Activated CD4-positive, alpha-beta T cell treated with anti-CD3 and anti-CD28 coated beads, Interleukin-2, amount 10 ng/mL, durations not matched to agents 24 days and 14 days (primary cell): ENCODE data around the gene NES. TPM values are rescaled to one million over a fixed set of nuclear protein-coding genes. Genes with fewer than 3 reads are reported as not detected.

Experiments used
- DNase-seq: peaks from one replicate; pipeline ENCODE4 v3.0.0; 2022
- H3K27ac Mint-ChIP-seq: one replicate; pipeline ENCODE4 v1.8.0; 2022; ENCODE audit warnings: mild to moderate bottlenecking, mixed read lengths
- H3K27me3 Mint-ChIP-seq: one replicate; pipeline ENCODE4 v1.8.0; 2022; ENCODE audit warnings: mixed read lengths
- H3K36me3 Mint-ChIP-seq: one replicate; pipeline ENCODE4 v1.8.0; 2022; ENCODE audit warnings: low read depth, mild to moderate bottlenecking, mixed read lengths
- H3K4me1 Mint-ChIP-seq: one replicate; pipeline ENCODE4 v1.8.0; 2021; ENCODE audit warnings: mixed read lengths
- H3K4me3 Mint-ChIP-seq: one replicate; pipeline ENCODE4 v1.8.0; 2022; ENCODE audit warnings: mild to moderate bottlenecking, moderate library complexity, mixed read lengths
- H3K9me3 Mint-ChIP-seq: one replicate; pipeline ENCODE4 v1.8.0; 2021; ENCODE audit warnings: mixed read lengths
- intact Hi-C: fragments of 100-400 bp; cut with micrococcal nuclease; formaldehyde crosslinking; loops from one replicate; pipeline ENCODE4 v1.15.1; 2023
- total RNA-seq: library from RNA; stranded (reverse); gene quantifications from 2 replicates; pipeline ENCODE4 v1.2.3, GENCODE V29; 2022

The NES gene
- total RNA-seq, 1 donor from 2014 or later, result 0.05 TPM

- intact Hi-C loops, result no loop called here
- H3K27ac Mint-ChIP-seq, result no peak overlapping the region
- no peak for DNase-seq
- H3K9me3 Mint-ChIP-seq, result no peaks in the 10 kb centered on the region
- no peak overlapping the region for H3K4me3 Mint-ChIP-seq
- H3K4me1 Mint-ChIP-seq, result peaks cover 21% of the 10 kb centered on the region
- H3K36me3 Mint-ChIP-seq, result no peaks in the 10 kb centered on the region
- H3K27me3 Mint-ChIP-seq, result peaks cover 66% of the 10 kb centered on the region
Measured at GRCh38 chr1:156646738-156647211, 30.4 kb downstream of the NES start.

- DNase-seq, result no peak
- intact Hi-C loops, result no loop called here
- H3K9me3 Mint-ChIP-seq, result no peaks in the 10 kb centered on the region
- peaks cover 26% of the 10 kb centered on the region for H3K4me1 Mint-ChIP-seq
- H3K27ac Mint-ChIP-seq, result no peak overlapping the region
- H3K4me3 Mint-ChIP-seq, result no peak overlapping the region
- H3K27me3 Mint-ChIP-seq, result peaks cover 74% of the 10 kb centered on the region
- no peaks in the 10 kb centered on the region for H3K36me3 Mint-ChIP-seq
Measured at GRCh38 chr1:156645666-156646065, 31.5 kb downstream of the NES start.

GRCh38 chr1:156645056-156645455 lies 32.2 kb downstream of the NES start:
- intact Hi-C loops, result no loop called here
- no peaks in the 10 kb centered on the region for H3K9me3 Mint-ChIP-seq
- H3K4me1 Mint-ChIP-seq, result peaks cover 26% of the 10 kb centered on the region
- no peaks in the 10 kb centered on the region for H3K36me3 Mint-ChIP-seq
- H3K27ac Mint-ChIP-seq, result no peak overlapping the region
- no peak overlapping the region for H3K4me3 Mint-ChIP-seq
- peaks cover 74% of the 10 kb centered on the region for H3K27me3 Mint-ChIP-seq
- DNase-seq, result no peak

- no peak overlapping the region for H3K4me3 Mint-ChIP-seq
- H3K36me3 Mint-ChIP-seq, result no peaks in the 10 kb centered on the region
- no peaks in the 10 kb centered on the region for H3K9me3 Mint-ChIP-seq
- H3K27ac Mint-ChIP-seq, result no peak overlapping the region
- H3K27me3 Mint-ChIP-seq, result peaks cover 76% of the 10 kb centered on the region
- peaks cover 26% of the 10 kb centered on the region for H3K4me1 Mint-ChIP-seq
- no peak for DNase-seq
- intact Hi-C loops, result no loop called here
Measured at GRCh38 chr1:156644640-156645039, 32.6 kb downstream of the NES start.

- Mint-ChIP-seq H3K27me3 (peaks cover 80% of the 10 kb centered on the region), H3K27ac (no peak overlapping the region), H3K4me3 (no peak overlapping the region), H3K4me1 (peaks cover 26% of the 10 kb centered on the region), H3K9me3 (no peaks in the 10 kb centered on the region), H3K36me3 (no peaks in the 10 kb centered on the region)
- intact Hi-C loops, result no loop called here
- no peak for DNase-seq
Measured at GRCh38 chr1:156644146-156644545, 33.1 kb downstream of the NES start.

GRCh38 chr1:156643778-156644092 lies 33.5 kb downstream of the NES start:
- intact Hi-C loops, result no loop called here
- Mint-ChIP-seq H3K27me3 (peaks cover 80% of the 10 kb centered on the region), H3K4me3 (peak overlapping the region; percentile 32), H3K9me3 (no peaks in the 10 kb centered on the region), H3K36me3 (no peaks in the 10 kb centered on the region), H3K27ac (peak overlapping the region; percentile 35), H3K4me1 (peaks cover 26% of the 10 kb centered on the region)
- DNase-seq, result peak; percentile 84

GRCh38 chr1:156643049-156643777 lies 34.0 kb downstream of the NES start:
- H3K4me1 Mint-ChIP-seq, result peaks cover 26% of the 10 kb centered on the region
- no peaks in the 10 kb centered on the region for H3K36me3 Mint-ChIP-seq
- H3K4me3 Mint-ChIP-seq, result peak overlapping the region; percentile 32
- no peak for DNase-seq
- H3K27ac Mint-ChIP-seq, result peak overlapping the region; percentile 35
- peaks cover 81% of the 10 kb centered on the region for H3K27me3 Mint-ChIP-seq
- intact Hi-C loops, result no loop called here
- no peaks in the 10 kb centered on the region for H3K9me3 Mint-ChIP-seq

GRCh38 chr1:156642265-156643048 lies 34.8 kb downstream of the NES start:
- no peaks in the 10 kb centered on the region for H3K9me3 Mint-ChIP-seq
- no peak overlapping the region for H3K27ac Mint-ChIP-seq
- no peak for DNase-seq
- H3K27me3 Mint-ChIP-seq, result peaks cover 79% of the 10 kb centered on the region
- H3K4me3 Mint-ChIP-seq, result peak overlapping the region; percentile 65
- H3K4me1 Mint-ChIP-seq, result peaks cover 26% of the 10 kb centered on the region
- H3K36me3 Mint-ChIP-seq, result no peaks in the 10 kb centered on the region
- intact Hi-C loops, result no loop called here

- intact Hi-C loops, result loop anchor here (1.0 kb wide), 1 partner anchor 15 kb away; no protein-coding TSS in a partner anchor
- Mint-ChIP-seq H3K9me3 (no peaks in the 10 kb centered on the region), H3K4me1 (peaks cover 26% of the 10 kb centered on the region), H3K27ac (no peak within 1 kb of the TSS), H3K27me3 (peaks cover 74% of the 10 kb centered on the region), H3K36me3 (no peaks in the 10 kb centered on the region), H3K4me3 (peak within 1 kb of the TSS; percentile 73)
- DNase-seq, result peak; percentile 69
Measured at GRCh38 chr1:156641761-156642264, 35.4 kb downstream of the NES start, which contains the start of gene BCAN. Gene BCAN, plus strand, starts transcription at chr1:156642117. Its CDS starts 3,938 bp downstream, at chr1:156646055.

- Mint-ChIP-seq H3K27me3 (peaks cover 77% of the 10 kb centered on the region), H3K4me3 (peak overlapping the region; percentile 73), H3K36me3 (no peaks in the 10 kb centered on the region), H3K9me3 (no peaks in the 10 kb centered on the region), H3K27ac (no peak overlapping the region), H3K4me1 (peaks cover 26% of the 10 kb centered on the region)
- intact Hi-C loops, result loop anchor here (1.0 kb wide), 1 partner anchor 16 kb away; no protein-coding TSS in a partner anchor
- DNase-seq, result no peak
Measured at GRCh38 chr1:156640842-156641706, 36.1 kb downstream of the NES start.

GRCh38 chr1:156639601-156640101 lies 37.6 kb downstream of the NES start:
- H3K27ac Mint-ChIP-seq, result no peak overlapping the region
- no peaks in the 10 kb centered on the region for H3K9me3 Mint-ChIP-seq
- peaks cover 24% of the 10 kb centered on the region for H3K4me1 Mint-ChIP-seq
- H3K36me3 Mint-ChIP-seq, result no peaks in the 10 kb centered on the region
- no peak overlapping the region for H3K4me3 Mint-ChIP-seq
- peaks cover 68% of the 10 kb centered on the region for H3K27me3 Mint-ChIP-seq
- intact Hi-C loops, result no loop called here
- no peak for DNase-seq

GRCh38 chr1:156638189-156638985 lies 38.8 kb downstream of the NES start:
- no peaks in the 10 kb centered on the region for H3K9me3 Mint-ChIP-seq
- peaks cover 72% of the 10 kb centered on the region for H3K27me3 Mint-ChIP-seq
- no peak overlapping the region for H3K27ac Mint-ChIP-seq
- H3K36me3 Mint-ChIP-seq, result no peaks in the 10 kb centered on the region
- H3K4me3 Mint-ChIP-seq, result no peak overlapping the region
- intact Hi-C loops, result no loop called here
- no peak for DNase-seq
- peaks cover 14% of the 10 kb centered on the region for H3K4me1 Mint-ChIP-seq

- no peak for DNase-seq
- H3K9me3 Mint-ChIP-seq, result no peaks in the 10 kb centered on the region
- intact Hi-C loops, result no loop called here
- H3K4me1 Mint-ChIP-seq, result no peaks in the 10 kb centered on the region
- no peak overlapping the region for H3K4me3 Mint-ChIP-seq
- H3K36me3 Mint-ChIP-seq, result no peaks in the 10 kb centered on the region
- H3K27me3 Mint-ChIP-seq, result peaks cover 67% of the 10 kb centered on the region
- no peak overlapping the region for H3K27ac Mint-ChIP-seq
Measured at GRCh38 chr1:156632355-156632754, 44.9 kb downstream of the NES start.
